HG02943 (cell line): ENCODE data around the gene IGF2BP3.

Experiments used
- ATAC-seq: cut with Tn5 transposase; IDR thresholded peaks from one replicate; pipeline ENCODE4 v1.9.1; 2021; ENCODE audit warnings: mild to moderate bottlenecking, low read depth, moderate library complexity; ENCODE audit not compliant: unreplicated experiment

The IGF2BP3 gene

DNA sequence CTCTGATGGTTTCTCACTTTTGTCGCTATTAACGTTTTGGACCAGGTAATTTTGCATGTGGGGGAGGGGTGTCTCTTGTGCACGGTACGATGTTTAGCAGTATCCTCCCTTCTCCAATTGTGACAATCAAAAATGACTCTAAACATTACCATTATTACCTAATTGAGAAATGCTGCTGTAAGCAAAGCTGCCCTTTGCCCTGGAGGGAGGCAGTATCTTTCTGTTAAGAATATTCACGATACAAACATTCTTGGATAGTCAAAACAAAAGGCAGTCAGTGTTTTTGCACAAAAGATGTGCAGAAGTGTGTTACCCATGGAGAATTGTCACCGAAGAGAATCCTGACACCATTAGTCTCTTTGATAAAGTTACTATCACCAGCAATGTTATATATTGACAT, 161.5 kb downstream of the IGF2BP3 start:
- no peak for ATAC-seq

DNA sequence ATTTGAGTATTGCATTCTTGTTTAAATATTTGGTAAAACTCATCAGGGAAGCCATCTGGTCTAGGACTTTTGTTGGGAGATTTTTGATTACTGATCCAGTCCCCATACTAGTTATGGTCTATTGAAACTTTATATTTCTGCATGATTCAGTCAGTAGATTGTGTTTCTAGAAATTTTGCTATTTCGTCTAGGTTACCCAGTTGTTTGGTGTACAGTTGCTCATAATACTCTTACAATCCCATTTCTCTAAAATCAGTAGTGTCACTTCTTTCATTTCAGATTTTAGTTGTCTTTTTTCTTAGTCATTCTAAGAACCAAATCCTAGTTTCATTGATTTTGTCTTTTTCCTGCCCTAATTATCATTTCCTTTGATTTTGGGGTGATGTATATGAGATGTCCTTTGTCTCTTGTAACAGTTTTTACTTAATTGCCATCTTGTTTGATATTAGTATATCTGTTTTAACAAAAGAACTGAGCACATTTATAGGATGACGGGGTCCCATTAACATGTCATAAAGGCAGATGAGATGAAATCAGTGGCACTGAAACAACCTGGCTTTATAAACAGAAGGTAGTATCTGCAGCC, 163.3 kb downstream of the IGF2BP3 start:
- no peak for ATAC-seq

DNA sequence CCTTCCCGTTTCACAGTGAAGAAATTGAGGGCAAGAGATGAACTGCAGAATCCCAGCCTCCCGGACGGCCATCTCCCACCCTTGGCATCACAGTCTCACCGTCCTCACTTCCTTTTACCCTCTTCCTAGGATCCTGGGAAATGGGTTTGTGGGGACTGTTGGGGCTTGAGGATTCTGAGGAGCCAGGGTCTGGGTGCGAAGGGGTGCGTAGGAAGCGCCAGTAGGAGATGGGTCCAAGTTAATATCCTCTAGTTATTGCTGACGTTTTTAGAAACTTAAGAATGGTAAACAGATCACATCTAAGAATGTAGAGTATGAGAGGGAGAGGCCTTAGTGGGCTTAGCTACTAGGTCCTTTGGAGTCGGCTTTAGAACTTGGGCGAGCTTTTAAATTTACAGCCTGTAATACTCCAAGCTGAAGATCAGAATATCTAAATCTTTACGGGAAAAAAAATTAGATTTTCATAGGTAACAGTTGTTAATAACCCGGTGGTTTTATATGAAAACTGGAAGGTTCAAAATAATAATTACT, 170.5 kb downstream of the IGF2BP3 start:
- ATAC-seq = peak; percentile 16

DNA sequence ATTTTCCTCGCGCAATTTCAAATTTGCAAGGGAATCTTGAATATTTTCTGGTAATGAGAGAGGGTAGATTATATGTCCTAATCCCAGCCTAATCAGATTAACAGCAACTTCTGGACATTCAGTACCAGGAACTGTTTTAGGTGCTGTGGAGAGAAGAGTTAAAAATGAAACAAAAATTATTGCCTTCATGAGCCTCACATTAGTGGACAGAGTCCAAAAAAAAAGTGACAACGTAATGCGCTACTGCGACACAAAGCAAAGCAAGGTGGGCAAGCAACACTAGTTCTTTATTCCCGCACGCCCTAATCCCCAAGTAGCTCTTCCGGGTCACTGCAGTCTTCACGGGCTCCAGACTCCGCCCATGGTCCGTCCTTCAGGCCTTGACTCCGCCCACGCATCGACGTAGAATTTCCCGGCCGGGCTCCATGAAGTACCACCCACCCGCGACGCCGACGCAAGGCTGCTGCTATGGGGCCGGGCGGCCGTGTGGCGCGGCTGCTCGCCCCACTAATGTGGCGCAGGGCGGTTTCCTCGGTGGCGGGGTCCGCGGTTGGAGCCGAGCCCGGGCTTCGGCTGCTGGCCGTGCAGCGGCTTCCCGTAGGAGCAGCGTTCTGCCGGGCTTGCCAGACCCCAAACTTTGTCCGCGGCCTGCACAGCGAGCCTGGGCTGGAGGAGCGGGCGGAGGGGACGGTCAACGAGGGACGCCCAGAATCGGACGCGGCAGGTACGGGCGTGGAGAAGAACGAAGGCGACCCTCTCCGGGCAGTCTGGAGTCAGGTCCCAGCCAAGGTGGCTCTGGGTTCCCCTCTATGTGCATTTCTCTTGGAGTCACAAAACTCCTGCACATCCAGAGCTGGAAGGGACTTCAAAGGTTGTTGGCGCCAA, 171.2 kb downstream of the IGF2BP3 start, which contains the start of gene MALSU1:
MALSU1 (plus strand) TSS at position 455 of the 885 bp plus-strand sequence; CDS start at position 469, 14 bp downstream.
- peak; percentile 98 for ATAC-seq

DNA sequence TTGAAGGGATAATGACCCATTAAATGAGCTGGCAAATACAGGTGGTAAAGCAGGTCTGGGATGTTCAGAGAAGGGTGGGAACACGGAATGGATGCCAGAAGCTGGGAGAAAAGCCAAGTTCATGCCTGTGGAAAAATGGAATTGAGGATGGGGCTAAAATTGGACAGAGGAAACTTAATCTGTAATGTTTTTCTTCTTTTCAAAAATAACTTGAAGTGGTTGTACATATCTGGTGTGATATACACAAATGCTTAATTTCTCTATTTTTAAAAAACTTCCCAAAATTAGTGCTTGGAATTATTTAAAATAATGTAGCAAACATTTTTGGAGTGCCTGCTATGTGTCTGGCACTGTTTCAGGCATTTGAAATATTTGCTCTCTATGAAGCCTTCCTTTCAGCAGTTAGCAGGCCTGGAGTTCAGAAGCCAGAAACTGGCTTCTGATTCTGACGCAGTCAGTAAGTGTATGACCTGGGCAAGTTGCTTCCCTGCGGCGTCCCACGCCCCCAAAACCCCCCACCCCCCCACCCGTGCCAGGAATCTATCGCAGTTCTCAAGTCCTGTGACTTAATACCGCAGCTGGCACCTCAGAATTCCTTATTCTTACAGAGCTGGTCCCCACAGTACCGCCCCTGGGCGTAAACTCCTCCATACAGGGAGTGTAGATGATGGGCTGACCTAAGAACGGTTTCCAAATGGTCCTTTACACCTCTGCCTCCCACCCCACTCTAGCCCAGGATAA, 172.0 kb downstream of the IGF2BP3 start:
- ATAC-seq = no peak

DNA sequence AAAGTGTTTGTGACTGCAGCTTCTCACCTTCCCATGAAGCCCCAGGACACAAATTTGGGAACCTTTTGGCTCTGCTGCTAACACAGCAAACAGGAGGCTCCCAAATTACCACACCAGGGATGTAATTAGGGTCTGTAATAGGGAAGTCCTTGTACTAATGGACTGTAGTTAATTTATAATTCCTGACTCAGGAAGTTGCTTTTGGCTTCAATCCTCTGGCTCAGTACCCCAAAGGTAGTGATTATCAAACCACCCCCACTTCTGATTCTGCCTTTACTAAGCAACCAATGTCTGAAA, 174.9 kb downstream of the IGF2BP3 start:
- no peak for ATAC-seq

DNA sequence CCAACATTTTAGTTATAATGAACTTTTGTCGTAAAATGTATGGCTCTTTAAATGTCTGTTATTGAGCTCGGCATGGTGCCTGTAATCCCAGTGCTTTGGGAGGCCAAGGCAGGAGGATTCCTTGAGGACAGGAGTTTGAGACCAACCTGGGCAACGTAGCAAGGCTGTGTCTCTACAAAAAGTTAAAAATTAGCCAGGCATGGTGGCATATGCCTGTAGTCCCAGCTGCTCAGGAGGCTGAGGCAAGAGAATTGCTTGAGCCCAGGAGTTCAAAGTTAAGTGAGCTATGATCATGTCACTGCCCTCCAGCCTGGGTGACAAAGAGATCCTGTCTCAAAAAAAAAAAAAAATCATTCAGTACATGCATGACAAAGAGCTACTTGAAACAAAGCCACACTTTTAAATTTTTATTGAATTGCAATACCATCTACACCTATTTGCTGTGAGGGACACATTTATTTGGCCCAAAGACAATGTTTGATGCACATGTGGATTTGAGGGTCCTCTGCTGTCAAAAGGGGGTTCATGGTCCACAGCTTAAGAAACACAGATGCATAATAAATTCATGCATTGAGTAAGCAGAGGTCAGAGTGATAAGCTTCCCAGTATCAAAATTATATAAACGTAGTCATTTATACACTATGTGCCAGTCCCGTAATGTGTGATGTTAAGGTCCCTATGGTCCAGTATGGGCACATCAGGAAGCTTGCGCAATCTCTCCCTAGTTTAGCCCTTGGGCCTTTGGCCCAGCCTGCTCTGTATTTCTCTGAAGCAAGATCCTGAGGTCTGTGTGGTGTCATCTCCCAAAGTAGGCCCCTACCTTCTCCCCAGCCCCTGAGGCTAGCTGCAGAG, 175.5 kb downstream of the IGF2BP3 start:
- ATAC-seq = no peak

DNA sequence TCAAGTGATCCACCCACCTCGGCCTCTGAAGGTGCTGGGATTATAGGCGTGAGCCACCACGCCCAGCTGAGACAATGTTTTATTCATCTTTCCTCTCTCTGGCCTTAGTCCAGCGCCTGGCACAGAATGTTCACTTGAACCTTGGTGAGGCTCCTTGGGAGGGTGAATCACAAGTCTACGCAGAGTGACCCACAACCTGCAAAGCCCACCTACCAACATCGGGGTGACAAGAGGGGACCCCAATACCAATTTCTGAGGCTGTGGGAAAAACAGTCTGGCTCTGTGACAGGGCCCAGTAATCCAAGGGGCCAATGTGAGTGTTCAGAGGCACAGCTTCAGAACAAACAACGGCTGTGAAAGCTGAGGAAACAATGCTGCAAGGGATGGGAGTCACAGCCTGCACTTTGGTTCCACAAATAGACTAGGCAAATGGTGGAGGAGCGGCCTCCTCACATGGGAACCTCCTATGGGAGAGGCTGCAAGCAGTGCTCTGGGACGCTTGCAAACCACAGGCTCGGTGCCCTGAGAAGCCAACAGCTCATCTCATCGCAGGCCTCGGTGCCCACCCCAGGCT, 176.7 kb downstream of the IGF2BP3 start:
- ATAC-seq = no peak

DNA sequence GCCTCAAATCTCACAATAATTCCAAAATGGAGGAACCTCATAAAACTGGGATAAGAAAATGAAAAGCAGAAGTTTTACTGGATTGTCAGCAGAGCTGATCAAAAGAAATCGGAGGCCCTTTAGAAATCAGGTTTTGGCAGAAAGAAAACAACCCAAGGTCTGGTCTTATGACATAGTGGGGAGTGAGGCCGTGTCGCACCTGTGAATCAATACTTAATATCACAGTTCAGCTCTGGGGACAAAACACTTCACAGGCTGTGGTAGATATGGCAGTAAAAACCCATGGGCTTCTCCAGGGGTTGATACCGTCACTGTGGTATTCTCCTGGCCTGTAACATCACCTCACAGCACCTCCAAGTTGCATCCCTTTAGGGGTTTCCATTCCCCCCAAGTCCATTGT, 177.7 kb downstream of the IGF2BP3 start:
- ATAC-seq = no peak

DNA sequence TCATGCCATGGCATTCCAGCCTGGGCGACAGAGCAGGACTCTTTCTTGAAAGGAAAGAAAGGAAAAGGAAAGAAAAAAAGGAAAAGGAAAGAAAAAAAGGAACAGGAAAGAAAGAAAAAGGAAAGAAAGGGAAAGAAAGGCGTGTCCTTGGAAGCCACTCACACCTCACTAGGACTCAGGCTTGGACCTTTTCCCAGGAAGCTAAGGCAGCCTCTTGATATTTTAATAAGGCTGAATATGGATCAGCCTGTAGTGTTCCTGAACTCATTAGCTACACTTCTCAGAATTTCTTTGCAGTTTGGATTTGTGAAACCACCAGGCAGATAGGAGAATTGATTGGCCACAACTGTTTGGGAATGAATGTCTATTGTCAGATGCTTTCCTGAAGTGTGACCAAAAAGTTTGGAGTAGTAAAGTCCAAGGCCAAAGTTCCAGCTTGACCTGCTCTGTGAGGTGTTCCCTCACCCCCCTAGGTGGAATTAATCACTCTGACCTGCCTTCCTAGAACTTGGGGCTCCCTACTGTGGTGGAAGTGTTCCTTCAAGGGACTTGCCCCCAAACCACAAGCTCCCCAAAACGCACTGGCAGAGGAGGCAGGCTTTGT, 178.2 kb downstream of the IGF2BP3 start:
- ATAC-seq = no peak

DNA sequence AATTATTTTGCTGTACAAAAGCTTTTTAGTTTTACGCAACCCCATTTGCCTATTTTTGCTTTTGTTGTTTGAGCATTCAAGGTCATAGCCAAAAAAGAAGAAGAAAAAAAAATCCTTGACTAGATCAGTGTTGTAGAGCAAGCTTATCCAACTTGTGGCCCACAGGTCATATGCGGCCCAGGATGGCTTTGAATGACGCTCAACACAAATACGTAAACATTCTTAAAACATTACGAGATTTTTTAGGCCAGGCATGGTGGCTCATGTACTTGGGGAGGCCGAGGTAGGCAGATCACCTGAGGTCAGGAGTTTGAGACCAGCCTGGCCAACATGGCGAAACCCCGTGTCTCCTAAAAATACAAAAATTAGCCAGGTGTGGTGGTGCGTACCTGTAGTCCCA, 179.3 kb downstream of the IGF2BP3 start:
- ATAC-seq = no peak

DNA sequence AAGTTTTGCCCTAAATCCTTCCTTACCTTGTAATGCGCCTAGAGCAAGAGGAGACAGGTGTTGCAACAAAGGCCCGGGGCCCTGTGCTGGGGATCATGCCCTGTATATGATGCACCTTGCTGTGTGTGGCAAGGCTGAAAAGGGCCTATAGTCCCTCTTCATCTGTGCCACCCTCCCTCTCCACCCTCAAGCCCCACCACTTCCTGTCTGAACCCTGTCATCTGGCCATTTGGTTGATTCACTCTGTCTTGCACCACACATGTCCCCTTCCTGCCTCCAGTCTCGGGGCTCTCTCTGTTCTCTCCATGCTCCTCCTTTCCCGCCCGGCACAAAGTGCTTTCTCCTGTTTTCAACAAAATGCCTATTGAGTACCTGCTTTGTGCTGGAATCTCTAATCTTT, 182.7 kb downstream of the IGF2BP3 start:
- no peak for ATAC-seq

DNA sequence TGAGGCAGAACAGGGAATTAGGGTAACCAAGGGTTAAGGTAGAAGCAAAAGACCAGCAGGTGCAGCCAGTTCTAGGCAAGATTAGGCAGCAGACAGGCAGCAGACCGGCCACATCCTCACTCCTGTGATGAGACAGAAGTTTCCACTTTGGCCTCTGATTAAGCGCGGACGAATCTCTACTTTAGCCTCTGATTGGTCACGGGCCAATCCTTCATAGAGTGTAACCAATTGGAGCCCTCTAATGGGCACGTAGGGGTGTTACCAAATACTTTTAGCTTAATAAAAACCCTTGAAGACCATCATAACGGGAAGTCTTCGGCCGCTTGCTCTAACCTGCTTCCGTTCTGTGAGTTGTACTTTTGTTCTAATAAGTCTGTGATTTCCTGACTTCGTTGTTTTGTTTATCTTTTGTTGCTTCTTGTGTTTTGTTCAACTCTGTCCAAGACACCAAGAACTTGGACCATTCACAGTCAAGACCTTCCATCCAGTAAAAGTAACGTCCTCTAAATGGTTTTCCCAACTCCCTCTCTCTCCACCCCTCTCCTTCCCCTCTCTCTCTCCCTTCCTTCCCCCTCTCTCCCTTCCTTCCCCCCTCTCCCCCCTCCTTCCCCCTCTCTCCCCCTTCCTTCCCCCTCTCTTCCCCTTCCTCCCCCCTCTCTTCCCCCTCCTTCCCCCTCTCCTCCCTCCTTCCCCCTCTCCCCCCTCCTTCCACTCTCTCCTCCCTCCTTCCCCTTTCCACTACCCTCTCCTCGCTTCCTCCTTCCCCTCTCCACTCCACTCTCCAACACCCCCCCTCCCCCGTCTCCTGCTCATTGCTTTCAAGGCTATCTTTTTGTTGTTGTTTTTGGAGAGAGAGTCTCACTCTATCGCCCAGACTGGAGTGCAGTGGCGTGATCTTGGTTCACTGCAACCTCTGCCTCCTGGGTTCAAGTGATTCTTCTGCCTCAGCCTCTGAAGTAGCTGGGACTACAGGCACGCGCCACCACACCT, 184.3 kb downstream of the IGF2BP3 start:
- no peak for ATAC-seq

DNA sequence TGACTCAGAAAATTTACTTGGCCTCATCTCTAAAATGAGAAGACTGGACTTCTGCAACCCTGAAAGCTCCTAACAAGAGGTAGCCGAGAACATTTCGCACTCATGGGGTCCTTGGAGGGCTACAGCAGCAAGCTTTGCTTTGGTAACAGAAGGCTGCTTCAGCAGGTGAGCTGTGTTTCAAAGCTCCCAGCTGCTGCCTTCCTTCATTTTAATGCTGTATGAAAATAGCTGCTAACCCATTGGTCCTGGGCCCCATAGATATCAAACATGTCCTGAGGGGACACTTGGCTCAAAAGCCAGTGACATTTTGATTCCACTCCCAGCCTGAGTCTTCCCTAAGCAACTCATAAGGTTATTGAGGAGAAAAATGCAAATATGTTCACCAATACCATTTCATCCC, 185.4 kb downstream of the IGF2BP3 start:
- no peak for ATAC-seq

DNA sequence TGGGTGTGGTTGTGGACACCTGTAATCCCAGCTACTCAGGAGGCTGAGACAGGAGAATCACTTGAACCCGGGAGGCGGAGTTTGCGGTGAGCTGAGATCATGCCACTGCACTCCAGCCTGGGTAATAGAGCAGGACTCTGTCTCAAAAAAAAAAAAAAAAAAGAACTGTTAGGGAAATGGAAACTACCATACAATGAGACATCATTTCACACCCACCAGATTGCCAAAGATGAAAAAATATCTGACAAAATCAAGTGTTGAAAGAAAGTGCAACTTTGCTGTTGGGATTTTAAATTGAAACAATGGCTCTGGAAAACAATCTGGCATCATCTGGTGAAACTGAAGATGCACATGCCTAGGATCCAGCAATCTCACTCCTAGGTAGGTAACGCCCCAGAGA, 187.2 kb downstream of the IGF2BP3 start:
- no peak for ATAC-seq

DNA sequence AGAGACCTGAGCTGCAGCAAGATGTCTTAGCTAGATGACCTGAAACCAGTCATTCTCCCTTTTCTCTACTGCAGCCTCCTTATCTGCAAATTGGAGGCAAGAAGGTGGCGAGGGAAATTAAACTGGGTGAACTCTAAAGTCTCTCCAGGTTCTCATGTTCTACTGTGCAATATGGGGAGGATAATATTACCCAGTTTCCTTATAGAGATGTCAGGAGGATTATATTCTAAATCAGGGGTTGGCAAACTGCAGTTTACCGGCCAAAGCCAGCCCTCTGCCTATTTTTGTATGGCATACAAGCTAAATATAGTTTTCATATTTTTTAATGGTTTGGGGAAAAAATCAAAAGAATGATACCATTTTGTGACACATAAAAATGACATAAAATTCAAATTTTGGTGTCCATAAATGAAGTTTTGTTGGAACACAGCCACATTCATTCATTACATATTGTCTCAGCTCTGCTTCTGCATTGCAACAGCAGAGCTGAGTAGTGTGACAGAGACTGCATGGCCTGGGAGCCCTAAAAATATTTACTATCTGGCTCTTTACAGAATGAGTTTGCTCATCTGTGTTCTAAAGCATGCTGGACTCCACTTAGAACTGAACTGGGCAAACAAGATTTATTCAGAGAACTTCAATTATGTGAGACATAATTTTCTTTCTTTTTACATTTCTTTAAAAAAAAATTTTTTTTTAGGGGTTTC, 190.3 kb downstream of the IGF2BP3 start:
- no peak for ATAC-seq

DNA sequence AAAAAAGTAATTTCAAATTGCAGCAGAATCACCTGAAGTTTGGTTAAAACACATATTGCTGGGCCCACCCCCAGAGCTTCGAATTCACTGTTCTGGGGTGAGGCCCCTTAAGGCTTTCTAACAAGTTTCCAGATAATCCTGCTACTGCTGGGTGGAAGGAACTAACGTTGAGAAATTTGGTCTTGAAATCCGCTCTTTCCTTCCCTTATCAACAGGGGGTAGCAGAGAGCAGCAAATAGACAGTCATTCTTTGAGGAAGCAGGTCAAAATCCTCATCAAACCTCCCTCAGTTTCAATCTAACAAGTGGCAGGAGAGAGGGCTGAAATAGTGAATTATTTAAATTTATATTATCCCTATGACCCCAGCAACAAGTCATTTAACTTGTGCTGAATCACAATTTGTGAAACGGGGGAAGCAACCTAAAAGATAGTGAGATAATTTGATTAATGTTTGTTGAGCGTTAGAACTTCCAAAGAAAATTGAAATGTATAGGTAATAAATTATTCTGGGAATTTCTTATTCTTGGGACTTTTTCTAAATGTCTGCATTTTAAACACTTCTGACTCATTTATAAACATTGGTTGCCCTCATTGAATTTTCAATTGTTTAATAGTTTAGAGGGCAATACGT, 192.8 kb downstream of the IGF2BP3 start:
- no peak for ATAC-seq
